Activated naive CD4-positive, alpha-beta T cell (primary cell): Measurements from ENCODE around the gene TRAPPC10.
"Not testable (repeated sequence)": the region's sequence is repeated elsewhere in the genome, so short reads cannot be mapped to it uniquely, and the experiment has no call there.

Experiments used
- DNase-seq, 4 experiments: peaks; one replicate each; lab custom pipeline; 2025; lab: John Stamatoyannopoulos, UW

The TRAPPC10 gene

GRCh38 chr21:44145616-44146015 lies 133.5 kb downstream of the TRAPPC10 start:
- DNase-seq, result not testable (repeated sequence)

DNA sequence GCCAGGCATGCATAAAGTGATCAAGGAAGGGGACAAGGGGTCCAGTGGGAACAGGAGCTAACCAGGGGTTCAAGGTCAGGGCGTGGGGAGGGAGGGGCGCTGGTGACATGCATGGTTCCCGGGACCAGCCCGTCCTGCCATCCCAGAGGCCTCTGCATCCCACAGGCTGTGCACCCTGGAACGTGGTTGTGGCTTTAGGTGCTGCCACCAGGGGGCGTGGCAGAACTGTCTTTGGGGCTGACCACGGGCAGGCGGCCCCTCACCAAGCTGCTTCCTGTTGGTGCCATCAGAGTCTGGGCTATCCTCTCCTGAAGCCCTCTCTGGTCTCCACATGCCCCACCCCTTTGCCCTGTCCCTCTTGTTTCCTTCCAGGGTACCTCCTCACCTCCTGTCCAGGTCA lies 135.0 kb downstream of the TRAPPC10 start:
- not testable (repeated sequence) for DNase-seq

- DNase-seq, result not testable (repeated sequence)
These were observed 138.1 kb downstream of the TRAPPC10 start for GRCh38 chr21:44150255-44150654.

DNA sequence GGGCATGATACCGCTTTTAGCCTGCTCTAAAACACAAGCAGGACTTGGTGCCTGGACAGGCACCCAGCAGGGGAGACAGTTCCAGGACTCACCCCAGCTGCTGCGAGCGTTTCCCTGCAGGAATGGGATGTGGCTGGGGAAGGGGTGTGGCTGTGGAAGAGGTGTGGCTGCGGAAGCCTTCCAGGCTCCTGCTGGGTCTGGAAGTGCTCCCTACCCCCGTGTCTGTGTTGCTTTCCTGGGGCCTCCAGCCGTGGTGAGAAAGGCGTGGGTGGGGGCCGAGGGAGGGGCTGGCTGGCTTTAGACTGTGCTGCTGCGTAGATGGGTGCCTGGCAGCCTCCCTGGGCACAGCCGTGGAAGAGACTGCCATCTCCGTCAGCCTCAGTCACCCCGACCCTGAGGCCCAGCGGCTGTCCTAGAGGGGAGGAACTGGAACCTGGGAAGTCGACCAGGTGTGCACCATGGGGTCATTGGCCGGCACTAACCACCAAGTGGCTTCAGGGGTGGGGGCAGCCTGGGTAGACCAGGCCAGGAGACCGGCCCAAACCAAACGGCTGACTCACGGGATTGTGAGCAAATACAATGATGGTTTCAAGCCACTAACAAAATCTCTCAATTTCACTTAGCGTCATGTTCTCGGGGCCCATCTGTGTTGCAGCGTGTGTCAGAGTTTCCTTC lies 141.2 kb downstream of the TRAPPC10 start:
- DNase-seq, result not testable (repeated sequence)

DNA sequence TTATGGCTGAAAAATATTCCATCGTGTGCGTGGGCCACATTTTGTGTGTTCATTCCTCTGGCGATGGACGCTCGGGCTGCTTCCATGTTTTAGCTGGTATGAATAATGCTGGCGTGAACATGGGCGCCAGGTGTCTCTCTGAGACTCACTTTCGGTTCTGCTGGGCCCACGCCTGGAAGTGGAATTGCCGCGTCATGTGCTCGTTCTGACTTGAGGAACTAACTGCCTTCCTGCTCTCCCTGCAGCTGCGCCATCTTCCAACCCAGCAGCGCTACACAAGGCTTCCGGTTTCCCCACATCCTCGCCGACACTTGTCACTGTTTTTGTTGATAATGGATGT lies 141.8 kb downstream of the TRAPPC10 start:
- not testable (repeated sequence) for DNase-seq

DNA sequence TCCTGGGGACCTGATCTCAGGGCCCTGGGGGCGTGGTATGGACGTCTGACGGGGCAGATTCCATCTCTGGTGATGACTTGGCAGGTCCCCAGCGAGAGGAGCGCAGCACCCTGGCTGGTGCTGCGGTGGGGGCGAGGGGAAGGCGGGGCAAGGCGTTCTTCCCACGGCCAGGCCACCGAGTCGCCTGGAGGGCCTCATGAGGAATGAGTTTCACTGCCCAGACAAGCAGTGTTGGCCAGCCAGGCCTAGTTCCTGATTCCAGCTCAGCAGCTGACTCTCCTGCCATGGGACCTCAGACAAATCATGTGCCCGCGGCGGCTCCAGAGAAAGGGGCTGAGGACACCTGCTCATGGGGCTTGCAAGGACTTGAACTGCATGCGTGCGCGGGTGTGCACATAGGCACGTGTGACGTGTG lies 142.7 kb downstream of the TRAPPC10 start:
- not testable (repeated sequence) for DNase-seq

GRCh38 chr21:44155231-44155993 lies 143.3 kb downstream of the TRAPPC10 start:
- DNase-seq, result not testable (repeated sequence)

- not testable (repeated sequence) for DNase-seq
These were observed 143.9 kb downstream of the TRAPPC10 start for GRCh38 chr21:44155994-44156380.
